Nephron progenitor cell (in vitro differentiated cells): Measurements from ENCODE around the gene DLX6.

Experiments
- DNase-seq: peaks from one replicate; pipeline ENCODE4 v3.0.0; 2021
- H3K27ac Mint-ChIP-seq: 2 replicates; pipeline ENCODE4 v1.8.0; 2021; ENCODE audit warnings: mild to moderate bottlenecking, moderate library complexity, mixed read lengths
- H3K27me3 Mint-ChIP-seq: 2 replicates; pipeline ENCODE4 v1.8.0; 2021; ENCODE audit warnings: mild to moderate bottlenecking, low read depth, mixed read lengths; ENCODE audit not compliant: poor library complexity
- H3K36me3 Mint-ChIP-seq: 2 replicates; pipeline ENCODE4 v1.8.0; 2021; ENCODE audit warnings: low read depth, mixed read lengths
- H3K4me1 Mint-ChIP-seq: 2 replicates; pipeline ENCODE4 v1.8.0; 2021; ENCODE audit warnings: mixed read lengths
- H3K4me3 Mint-ChIP-seq: 2 replicates; pipeline ENCODE4 v1.8.0; 2021; ENCODE audit warnings: mild to moderate bottlenecking, moderate library complexity, mixed read lengths
- H3K9me3 Mint-ChIP-seq: 2 replicates; pipeline ENCODE4 v1.8.0; 2021; ENCODE audit warnings: mild to moderate bottlenecking, moderate library complexity, mixed read lengths
- TF ChIP-seq, protein P1 (sequence below): fragments of 200-600 bp; sonication (generic); IDR thresholded peaks from 2 replicates; pipeline ENCODE4 v1.5.0; 2021; ENCODE audit warnings: antibody characterized with exemption

The DLX6 gene

DNA sequence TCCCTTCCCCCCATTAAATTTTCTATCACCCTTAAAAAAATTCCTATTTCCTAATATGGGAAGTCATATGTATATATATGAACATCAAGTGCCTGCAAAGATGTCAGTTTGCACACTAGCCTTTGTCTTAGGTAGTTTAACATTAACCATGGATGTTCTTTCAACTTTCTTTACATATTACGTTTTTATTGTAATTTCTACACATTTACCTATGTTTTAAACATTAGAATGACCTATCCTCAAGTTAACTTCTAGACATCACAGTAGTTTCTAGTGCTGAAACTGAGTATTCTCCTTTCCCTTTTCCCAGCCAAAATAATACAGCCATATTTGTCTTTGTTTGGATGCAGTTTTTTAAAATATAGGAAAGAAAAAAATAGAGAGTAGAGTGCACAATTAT is 5.8 kb downstream of the DLX6 start:
- no peaks in the 10 kb centered on the region for H3K36me3 Mint-ChIP-seq
- peaks cover 100% of the 10 kb centered on the region for H3K27me3 Mint-ChIP-seq
- H3K4me3 Mint-ChIP-seq: no peak overlapping the region

DNA sequence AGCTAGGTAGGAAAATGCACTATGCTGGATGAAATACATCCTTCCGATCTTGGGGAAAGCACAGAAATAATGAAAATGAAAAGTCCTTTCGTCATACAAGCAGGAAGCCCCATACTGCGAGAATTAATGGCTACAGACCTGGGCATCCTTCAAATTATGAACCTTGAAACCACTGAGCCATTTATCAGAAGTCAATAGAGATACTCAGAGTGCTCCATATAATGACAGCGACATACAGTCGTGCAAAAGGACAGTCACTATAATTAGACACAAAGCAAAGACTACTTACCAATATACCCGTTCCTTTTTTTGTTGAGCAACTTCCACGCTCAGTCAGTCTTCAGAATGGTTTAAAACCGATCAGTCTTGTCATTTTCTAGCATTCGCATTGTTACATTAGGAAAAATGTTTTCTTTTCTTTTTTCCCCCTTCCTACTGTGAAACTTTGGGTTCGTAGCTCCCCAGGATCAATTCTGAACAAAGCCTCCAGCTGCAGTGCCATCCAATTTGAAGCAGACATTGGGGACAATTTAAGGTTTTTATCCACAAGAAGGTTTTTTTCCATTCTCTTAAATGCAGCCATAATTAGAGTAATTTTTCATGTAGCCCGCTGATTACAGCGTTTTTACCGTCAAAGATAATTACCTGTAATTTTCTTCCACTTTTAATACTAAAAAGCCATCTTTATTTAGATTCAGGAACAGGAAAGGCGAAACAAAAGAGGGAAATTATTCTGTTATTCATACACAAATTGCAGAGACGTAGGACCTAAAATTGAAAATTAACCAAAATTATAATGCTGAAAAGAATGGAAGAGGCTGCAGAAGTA is 6.4 kb downstream of the DLX6 start:
- H3K36me3 Mint-ChIP-seq: no peaks in the 10 kb centered on the region
- H3K9me3 Mint-ChIP-seq: peaks cover 4% of the 10 kb centered on the region
- TF ChIP-seq, protein P1, sequence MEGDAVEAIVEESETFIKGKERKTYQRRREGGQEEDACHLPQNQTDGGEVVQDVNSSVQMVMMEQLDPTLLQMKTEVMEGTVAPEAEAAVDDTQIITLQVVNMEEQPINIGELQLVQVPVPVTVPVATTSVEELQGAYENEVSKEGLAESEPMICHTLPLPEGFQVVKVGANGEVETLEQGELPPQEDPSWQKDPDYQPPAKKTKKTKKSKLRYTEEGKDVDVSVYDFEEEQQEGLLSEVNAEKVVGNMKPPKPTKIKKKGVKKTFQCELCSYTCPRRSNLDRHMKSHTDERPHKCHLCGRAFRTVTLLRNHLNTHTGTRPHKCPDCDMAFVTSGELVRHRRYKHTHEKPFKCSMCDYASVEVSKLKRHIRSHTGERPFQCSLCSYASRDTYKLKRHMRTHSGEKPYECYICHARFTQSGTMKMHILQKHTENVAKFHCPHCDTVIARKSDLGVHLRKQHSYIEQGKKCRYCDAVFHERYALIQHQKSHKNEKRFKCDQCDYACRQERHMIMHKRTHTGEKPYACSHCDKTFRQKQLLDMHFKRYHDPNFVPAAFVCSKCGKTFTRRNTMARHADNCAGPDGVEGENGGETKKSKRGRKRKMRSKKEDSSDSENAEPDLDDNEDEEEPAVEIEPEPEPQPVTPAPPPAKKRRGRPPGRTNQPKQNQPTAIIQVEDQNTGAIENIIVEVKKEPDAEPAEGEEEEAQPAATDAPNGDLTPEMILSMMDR: no peak
- H3K27ac Mint-ChIP-seq: no peak overlapping the region
- H3K4me1 Mint-ChIP-seq: peaks cover 12% of the 10 kb centered on the region
- DNase-seq: no peak
- H3K27me3 Mint-ChIP-seq: peaks cover 100% of the 10 kb centered on the region
- no peak overlapping the region for H3K4me3 Mint-ChIP-seq

More for the DNA sequence above, 5.8 kb downstream of the DLX6 start:
- TF ChIP-seq, protein P1: no peak
- Mint-ChIP-seq H3K9me3 (peaks cover 4% of the 10 kb centered on the region), H3K4me1 (peaks cover 7% of the 10 kb centered on the region), H3K27ac (no peak overlapping the region)
- no peak for DNase-seq

DNA sequence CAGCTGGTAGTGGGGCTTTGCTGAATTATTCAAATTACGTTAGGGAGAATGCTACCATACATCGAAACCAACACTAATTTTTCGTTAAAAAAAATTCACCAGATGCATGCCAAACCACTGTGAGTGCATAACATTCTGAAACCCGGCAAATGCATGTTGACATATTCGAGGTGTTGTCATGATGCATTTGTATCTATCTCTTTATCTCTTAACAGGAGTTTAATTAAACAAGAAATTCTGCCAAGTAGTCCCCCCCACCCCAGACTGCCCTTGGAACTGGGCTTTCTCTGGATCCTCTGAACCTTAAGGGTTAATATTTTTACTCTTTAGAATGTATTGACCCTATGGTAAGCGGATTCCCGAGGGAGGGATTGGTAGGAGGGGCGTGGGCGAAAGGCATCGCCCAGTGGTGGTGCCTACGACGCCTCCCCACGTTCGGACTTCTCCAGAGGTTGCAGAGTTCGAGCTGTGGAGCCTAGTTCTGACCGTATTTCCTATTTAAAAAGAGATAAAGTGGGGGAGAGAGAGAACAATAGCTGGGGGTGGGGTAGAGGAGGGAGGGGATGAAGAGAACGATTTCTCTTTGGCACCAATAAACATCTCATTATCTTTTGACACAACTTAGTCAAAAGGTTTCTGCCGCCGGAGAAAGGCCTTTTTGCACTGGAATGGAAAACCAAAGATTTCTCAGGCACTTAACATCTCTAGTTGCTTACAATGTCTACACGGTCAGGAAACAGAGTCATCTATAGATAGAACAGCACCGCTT is 7.2 kb downstream of the DLX6 start:
- Mint-ChIP-seq H3K4me3 (no peak overlapping the region), H3K27ac (no peak overlapping the region), H3K9me3 (peaks cover under 1% of the 10 kb centered on the region), H3K4me1 (peaks cover 17% of the 10 kb centered on the region), H3K27me3 (peaks cover 100% of the 10 kb centered on the region), H3K36me3 (no peaks in the 10 kb centered on the region)
- no peak for DNase-seq
- TF ChIP-seq, protein P1: no peak

DNA sequence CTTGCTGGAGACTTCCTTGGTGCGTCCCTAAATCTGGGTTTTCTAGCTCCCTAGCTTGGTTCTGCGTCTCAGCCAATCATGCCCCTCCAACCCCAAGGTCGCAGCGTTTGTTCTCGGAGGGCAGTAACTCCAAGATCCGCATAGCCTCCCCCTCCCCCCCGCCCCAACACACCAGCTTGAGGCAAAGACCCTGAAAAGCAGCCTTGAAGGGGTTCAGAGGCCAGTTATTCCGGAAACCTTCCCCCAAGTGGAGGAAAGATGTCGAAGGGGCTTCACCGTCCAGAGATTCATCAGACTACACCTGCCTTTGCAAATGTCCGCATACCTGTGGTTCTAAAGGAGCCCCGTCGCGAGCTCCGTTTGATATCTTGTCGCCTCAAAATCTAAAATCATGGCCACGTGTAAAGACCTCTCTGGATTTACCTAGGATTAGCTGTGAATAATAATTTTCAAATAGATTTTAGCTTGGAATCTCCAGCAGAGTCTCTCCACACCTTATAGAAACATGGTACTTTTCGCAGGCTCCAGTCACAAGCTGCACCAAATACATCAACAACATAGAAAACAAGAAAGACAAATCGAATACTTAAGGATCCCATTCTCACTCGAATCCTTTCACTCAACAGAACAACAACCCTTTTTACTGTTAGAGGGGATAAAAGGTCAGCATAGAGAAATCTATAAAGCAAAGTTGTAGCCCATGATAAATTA is 7.9 kb downstream of the DLX6 start:
- Mint-ChIP-seq H3K4me3 (no peak overlapping the region), H3K4me1 (peaks cover 20% of the 10 kb centered on the region), H3K36me3 (no peaks in the 10 kb centered on the region), H3K9me3 (no peaks in the 10 kb centered on the region), H3K27ac (no peak overlapping the region), H3K27me3 (peaks cover 100% of the 10 kb centered on the region)
- TF ChIP-seq, protein P1: no peak
- no peak for DNase-seq

DNA sequence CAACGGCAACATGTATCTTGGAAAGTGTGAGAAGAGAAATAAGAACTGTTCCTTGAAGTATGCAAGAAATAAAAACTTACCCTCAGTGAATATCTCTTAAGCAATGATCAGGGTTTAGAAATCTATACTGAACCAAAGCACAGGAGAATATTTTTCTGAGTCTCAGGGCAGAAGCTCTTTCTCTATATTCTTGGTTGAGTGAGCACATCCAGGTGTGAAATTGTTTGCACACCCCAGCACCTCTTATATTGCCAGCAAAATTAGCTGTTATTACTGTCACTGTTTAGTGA is 8.4 kb downstream of the DLX6 start:
- TF ChIP-seq, protein P1: no peak
- peaks cover 20% of the 10 kb centered on the region for H3K4me1 Mint-ChIP-seq
- no peak overlapping the region for H3K4me3 Mint-ChIP-seq
- DNase-seq: no peak
- H3K9me3 Mint-ChIP-seq: no peaks in the 10 kb centered on the region
- no peak overlapping the region for H3K27ac Mint-ChIP-seq
- peaks cover 100% of the 10 kb centered on the region for H3K27me3 Mint-ChIP-seq
- no peaks in the 10 kb centered on the region for H3K36me3 Mint-ChIP-seq
